HG03135 (cell line): ENCODE measurements around the gene ARID3A.
"Not testable (repeated sequence)": the region's sequence is repeated elsewhere in the genome, so short reads cannot be mapped to it uniquely, and the experiment has no call there.

Experiments
- ATAC-seq: cut with Tn5 transposase; IDR thresholded peaks from one replicate; pipeline ENCODE4 v1.9.1; 2021; ENCODE audit warnings: mild to moderate bottlenecking, moderate library complexity; ENCODE audit not compliant: unreplicated experiment

ARID3A gene

DNA sequence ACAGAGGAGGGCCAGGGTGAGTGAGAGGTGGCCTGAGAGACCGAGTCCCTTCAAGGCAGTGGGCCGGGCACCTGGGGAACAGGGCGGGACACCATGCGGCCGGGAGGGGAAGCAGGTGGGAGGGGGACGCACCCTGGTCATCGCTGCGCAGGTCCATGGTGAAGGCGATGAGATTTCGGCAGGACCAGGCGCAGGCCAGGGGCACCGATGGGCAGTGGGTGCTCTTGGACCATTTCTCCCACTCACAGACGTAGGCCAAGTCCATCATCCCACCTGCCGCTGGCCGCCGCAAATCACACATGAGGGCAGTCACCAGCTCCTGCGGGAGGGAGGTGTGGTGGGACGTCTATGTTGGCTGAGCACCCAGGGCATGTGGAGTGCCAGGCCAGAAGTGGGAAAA lies 35.0 kb upstream of the ARID3A start:
- no peak for ATAC-seq

DNA sequence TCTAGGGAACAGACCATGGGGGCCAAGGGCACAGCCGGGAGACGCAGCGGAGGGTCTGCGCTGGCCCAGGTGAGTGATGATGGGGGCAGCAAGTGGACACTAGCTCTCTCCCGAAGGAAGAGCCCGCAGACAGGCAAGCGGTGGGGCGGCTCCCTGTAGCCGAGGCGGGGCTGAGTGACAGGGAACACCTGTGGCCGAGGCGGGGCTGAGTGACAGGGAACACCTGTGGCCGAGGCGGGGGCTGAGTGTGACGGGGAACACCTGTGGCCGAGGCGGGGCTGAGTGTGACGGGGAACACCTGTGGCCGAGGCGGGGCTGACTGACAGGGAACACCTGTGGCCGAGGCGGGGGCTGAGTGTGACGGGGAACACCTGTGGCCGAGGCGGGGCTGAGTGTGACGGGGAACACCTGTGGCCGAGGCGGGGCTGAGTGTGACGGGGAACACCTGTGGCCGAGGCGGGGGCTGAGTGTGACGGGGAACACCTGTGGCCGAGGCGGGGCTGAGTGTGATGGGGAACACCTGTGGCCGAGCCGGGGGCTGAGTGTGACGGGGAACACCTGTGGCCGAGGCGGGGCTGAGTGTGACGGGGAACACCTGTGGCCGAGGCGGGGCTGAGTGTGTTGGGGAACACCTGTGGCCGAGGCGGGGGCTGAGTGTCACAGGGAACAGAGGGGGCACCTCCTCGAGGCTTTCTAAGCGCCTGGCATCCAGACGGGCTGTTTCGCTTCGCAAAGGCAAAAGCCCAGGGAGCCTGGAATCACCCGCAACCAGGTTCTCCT lies 34.2 kb upstream of the ARID3A start:
- ATAC-seq = not testable (repeated sequence)

DNA sequence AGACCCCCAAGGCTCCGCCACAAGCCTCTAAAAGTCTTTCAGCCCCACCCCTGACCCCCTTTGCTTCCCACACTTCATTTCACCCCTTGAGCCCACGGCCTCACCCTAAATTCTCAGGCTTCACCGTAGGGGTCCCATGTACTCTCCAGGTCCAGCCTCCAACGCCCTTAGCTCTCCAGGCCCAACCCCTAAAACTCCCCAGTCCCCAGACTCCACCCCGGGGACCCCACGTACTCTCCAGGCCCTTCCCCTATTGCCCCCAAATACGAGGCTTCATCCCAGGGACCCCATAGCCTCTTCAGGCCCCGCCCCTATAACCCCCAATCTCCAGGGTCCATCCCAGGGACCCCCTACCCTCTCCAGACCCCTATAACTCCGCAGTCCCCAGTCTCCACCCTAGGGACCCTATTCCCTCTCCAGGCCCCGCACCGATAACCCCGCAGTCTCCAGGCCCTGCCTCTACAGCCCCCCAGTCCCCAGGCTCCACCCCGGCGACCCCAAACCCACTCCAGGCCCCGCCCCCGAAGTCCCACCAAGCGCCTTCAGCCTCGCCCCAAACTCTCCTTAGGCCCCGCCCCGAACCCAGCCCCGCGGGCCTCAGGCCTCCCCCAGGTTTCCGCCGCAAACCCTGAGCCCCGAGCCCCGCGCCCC lies 33.5 kb upstream of the ARID3A start:
- ATAC-seq = no peak

DNA sequence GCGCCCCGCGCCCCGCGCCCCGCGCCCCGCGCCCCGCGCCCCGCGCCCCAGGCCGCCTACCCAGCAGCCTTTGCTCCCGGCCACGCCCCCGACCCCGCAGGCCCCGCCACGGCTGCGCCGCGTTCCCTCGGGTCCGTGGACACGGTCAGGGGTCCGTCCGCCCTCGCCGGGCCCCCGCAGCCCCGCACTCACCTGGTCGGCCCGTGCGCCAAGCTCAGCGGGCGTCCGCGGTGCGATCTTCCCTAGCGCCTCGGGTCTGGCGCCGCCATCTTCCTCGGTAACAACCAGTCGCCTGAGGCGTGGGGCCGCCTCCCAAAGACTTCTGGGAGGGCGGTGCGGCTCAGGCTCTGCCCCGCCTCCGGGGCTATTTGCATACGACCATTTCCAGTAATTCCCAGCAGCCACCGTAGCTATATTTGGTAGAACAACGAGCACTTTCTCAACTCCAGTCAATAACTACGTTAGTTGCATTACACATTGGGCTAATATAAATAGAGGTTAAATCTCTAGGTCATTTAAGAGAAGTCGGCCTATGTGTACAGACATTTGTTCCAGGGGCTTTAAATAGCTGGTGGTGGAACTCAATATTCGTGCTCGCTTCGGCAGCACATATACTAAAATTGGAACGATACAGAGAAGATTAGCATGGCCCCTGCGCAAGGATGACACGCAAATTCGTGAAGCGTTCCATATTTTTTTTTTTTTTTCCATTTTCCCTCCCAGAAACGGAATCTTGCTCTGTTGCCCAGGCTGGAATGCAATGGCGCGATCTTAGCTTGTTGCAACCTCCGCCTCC lies 32.7 kb upstream of the ARID3A start, which contains the start of the genes MED16 and RNU6-9:
TSS of gene MED16 (minus strand) at position 294 of the 796 bp plus-strand sequence. CDS start 2,056 bp downstream, outside the sequence.
TSS of gene RNU6-9 (plus strand) at position 591 of the 796 bp plus-strand sequence.
- ATAC-seq = peak; percentile 79

DNA sequence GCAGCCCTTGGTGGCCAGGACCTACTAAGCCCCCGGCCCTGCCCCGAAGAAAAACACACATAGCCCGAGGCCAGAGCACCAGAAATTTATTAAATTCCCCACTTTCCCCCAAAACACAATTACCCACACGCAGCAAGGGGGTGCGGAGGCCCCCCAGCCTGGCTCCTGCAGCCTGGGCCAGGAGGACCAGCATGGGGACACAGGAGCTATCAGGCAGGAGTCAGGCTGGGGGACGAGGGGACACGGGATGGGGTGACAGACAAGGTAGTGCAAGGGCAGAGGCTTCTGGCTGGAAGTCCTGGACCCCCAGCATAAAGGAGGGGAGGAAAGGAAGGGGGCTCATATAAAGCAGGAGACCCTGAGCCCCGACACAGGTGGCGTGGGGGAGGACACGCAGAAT lies 29.4 kb upstream of the ARID3A start:
- no peak for ATAC-seq

DNA sequence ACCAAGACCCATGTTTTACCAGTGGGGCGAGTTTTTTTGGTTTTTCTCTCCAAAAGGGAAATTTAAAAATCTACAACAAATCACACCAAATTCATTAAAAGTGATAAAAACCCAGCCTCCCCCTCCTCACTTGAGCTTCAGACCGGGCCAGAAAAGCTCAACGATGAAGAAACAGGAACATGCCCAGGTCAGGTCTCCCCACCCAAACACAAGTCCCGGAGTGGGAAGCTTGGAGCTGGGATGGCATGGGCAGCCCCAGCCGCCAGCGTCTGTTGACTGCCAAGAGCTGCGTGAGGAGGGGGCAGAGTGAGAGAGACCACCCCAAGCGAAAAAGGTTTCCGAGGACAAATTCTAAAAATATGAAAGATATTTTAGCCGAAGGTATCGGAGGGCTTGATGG lies 28.8 kb upstream of the ARID3A start:
- no peak for ATAC-seq

DNA sequence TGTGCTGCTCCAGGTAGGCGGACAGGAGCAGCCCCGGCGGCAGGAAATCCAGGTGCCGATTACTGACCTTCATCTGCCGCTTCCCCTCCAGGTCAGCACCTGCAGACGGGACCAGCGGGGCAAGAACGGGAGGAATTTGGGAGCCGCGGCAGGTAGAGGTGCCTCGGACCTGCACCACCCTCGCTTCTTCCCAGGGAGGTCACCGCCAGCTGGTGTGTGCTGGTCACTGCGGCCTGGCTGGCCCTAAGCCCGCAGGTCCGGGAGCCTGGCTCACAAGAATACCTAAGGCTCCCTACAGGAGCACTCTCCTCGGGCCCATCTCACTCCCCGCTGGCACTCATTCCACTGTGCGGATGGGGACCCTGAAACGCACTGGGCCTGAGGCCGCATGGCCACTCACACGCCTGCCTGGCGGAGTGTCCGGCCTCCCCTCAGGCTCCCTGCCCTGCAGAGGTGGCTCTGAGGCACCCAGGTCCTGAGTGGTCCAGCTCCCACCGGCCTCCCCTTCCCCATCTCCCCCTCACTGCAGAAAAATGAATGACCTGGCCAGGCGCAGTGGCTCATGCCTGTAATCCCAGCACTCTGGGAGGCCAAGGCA lies 28.3 kb upstream of the ARID3A start:
- ATAC-seq = no peak

DNA sequence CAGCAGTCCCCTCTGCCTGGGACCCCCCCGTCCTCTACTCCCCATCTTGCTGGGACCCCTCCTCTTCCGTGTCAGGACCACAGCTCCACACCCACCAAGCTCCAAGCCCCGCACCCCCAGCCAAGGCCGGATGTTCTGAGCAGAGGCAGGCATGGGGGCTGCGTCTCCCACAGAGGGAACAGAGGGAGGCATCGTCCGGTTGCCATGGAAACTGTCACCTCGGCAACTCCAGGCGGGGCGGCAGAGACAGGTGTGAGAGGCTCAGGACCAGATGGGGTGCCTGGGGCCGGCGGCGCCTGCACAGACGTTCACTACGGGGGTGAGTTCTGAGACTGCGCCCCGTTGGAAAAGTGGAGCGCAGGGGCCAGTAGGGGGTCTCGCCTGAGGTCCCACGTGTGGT lies 27.2 kb upstream of the ARID3A start:
- no peak for ATAC-seq

DNA sequence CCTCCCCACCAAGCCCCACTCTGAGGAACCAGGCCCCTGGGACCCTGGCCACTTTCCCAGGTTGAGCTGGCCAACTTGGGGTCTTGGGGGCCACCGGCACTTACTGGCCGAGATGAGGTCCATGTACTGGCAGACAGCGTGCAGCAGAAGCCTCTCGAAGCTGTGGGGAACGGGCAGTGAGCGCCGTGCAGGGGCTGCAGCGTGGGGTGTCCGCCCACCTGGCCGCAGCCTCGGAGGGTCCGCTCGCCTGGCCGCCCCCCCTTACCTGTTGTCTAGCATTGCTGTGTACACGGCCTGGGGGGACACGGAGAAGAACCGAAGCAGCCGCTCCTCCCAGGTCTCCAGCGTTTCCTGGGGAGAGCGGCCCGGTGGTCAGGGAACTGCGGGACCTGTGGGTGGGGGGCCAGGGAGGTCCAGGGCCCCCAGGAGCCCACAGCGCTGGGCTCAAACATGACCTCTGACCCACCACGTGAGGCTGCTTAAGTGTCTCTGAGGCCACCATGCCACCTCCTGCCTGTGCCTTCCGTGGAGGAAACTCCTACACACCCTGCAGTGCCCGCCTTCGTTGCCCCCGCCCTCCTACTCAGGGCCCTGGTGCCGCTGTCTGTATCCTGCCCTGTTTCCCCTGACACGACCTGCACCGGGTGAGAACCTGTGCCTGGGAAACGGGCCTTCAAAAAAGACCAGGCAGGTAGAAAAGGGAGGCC lies 26.3 kb upstream of the ARID3A start:
- no peak for ATAC-seq

DNA sequence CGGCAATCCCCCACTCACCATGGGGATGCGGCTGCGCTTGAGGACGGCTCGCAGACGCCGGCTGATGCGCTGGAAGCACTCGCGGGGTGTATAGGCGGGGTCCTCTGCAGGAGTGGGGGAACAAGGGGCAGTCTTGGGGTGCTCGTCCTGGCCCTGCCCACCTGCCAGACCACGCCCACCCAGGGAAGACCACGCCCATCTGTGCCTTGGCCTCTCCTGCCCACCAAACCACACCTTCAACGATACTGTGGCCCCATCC lies 25.9 kb upstream of the ARID3A start:
- no peak for ATAC-seq

DNA sequence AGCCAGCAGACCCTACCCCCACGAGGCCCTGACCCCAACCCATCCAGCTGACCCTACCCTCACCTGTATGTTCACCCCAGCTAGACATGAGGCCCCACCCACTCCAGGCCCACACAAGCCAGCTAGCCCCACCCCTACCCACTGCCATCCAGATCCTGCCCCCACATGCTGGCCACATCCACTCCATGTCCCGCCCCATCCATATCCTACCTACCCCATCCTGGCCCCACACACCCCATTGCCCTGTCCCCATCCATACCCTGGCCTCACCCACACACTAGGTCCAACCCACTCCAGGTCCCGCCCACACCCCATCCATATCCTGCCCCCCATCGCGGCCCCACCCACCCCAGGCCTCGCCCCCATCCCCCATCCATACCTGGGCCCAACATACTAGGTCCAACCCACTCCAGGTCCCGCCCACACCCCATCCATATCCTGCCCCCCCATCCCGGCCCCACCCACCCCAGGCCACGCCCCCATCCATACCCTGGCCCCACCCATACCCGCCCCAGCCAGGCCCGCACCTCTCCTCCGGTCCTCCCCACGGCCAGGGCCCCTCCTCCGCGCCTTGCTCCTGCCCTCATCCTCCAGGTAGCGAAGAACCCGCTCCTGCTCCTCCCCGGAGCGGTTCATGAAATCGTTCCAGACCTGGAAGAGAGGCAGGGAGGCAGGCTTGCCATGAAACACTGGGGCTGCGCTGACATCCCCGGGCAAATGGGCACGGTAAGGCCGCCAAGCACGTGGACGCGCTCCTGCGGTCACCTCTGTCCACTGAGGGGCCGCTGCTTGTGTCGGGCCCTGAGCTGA lies 25.3 kb upstream of the ARID3A start:
- ATAC-seq = no peak

DNA sequence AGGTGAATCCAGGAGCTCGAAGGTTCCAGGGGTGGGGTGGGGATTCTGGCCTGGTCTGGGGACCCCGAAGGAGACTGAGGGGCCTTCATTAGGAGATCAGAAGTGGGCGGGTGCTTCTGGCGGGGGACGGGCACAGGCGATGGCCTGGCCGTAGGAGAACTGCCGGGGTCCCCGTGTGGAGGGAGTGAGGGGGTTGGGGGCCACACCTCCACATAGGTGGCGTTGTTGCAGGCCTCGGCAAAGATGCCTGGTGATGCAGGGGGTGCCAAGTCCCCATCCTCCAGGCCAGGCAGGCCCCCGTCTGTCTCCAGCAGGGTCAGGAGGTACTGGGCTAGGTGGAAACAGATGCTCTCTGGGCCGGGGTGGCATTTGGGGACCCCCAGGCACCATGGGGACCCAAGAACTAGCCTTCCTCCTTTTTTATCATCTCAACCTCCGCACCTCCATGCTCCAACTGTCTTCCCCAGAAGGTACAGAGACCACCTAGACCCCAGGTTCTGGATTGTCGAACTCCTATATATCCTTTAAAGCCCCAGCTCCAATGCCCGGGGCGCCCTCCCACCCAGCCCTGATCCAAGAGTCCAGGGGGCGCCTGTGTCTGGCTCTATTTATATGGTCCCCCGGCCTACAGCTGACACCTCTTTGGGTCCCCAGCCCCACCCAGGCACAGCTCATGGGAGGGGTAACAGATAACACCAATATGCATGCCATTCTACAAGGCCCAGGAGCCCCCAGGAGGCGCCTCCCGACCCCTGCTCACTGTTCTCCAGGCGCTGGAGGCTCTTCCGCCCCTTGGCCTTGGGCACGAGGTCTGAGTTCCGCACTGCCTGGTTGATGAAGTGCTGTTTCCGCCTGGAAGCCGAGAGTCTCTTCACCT lies 24.4 kb upstream of the ARID3A start:
- ATAC-seq = no peak

DNA sequence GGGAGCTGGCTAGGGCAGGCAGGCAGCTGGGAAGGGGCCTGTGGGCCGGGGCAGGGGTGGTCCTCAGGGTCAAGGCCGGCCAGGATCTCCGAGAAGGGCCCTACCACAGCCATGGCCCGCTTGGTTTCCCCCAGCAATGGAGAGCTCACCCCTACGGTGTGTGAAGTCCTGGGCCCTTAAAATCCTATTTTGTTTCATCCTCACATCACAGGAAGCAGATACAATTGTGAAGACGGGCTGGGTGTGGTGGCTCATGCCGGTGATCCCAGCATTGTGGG lies 23.8 kb upstream of the ARID3A start:
- no peak for ATAC-seq

DNA sequence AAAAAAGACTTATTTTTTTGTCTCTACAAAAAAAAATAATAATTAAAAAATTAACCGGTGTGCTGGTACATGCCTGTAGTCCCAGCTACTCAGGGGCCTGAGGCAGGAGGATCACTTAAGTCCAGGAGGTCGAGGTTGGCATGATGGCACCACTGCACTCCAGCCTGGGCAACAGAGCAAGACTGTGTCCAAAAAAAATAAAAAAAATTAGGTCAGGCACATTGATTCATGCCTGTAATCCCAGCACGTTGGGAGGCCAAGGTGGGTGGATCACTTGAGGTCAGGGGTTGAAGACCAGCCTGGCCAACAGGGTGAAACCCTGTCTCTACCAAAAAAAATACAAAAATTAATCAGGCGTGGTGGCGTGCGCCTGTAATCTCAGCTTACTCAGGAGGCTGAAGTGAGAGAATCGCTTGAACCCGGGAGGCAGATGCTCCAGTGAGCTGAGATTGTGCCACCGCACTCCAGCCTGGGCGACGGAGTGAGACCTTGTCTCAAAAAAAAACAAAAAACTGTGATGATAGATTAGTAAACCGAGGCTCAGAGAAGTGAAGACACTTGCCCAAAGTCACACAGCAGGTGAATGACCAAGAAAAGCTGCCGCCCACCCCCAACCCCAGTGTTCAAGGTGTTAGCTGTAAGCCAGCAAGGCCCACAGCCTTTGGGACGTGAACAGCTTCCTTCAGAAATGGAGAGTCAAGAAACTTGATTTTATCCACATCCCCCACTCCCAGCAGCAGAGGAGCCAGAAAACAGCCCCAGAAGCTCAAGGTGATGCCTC lies 23.2 kb upstream of the ARID3A start:
- ATAC-seq = no peak

DNA sequence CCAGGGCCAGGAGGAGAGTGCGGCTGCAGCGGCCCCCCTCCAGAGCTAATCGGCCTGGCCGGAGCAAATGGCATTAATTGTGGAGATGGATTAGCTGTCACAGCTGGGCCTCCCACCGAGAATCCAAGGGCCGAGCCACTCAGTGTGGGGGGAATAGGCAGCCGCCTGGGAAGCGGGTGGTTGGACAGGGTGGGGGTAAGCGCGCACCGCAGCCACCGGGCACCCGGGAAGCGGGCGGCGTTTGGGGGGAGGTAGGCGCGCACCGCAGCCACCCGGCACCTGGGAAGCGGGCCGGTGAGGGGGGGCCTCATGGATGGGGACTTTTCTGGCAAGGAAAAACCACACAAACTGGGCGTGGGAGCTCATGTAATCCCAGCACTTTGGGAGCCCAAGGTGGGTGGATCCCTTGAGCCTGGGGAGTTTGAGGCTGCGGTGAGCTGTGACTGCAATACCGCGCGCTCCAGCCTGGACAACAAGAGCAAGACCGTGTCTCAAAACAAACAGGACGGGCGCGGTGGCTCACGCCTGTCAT lies 22.5 kb upstream of the ARID3A start:
- ATAC-seq = no peak

DNA sequence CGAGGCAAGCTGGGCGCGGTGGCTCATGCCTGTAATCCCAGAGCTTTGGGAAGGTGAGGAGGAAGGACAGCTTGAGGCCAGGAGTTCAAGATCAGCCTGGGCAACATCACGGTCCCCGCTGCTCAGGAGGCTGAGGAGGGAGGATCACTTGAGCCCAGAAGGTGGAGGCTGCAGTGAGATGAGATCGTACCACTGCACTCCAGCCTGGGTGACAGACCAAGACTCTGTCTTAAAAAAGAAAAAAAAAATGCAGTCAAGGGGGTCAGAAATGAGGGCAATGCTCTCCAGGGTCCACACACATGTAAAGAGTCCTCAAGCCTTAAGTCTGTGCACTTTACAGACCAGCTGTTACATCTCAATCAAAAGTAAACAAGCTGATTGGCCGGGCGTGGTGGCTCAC lies 21.3 kb upstream of the ARID3A start:
- ATAC-seq = no peak

DNA sequence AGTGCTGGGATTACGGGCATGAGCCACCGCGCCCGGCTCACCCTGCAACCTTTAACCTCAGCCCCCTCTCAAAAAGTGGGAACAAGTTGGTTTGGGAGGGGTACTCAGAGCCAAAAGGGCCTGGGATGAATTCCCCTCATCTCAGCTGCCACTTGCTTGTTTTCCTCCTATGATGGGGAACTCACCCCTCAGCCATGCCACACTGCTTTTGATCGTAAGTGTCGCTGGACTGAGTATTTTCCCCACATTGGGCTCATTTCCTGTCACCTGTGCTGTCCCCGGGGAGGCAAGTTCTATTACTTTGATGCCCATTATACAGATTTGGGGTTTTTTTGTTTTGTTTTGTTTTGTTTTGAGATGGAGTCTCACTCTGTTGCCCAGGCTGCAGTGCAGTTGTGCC lies 19.4 kb upstream of the ARID3A start:
- no peak for ATAC-seq

DNA sequence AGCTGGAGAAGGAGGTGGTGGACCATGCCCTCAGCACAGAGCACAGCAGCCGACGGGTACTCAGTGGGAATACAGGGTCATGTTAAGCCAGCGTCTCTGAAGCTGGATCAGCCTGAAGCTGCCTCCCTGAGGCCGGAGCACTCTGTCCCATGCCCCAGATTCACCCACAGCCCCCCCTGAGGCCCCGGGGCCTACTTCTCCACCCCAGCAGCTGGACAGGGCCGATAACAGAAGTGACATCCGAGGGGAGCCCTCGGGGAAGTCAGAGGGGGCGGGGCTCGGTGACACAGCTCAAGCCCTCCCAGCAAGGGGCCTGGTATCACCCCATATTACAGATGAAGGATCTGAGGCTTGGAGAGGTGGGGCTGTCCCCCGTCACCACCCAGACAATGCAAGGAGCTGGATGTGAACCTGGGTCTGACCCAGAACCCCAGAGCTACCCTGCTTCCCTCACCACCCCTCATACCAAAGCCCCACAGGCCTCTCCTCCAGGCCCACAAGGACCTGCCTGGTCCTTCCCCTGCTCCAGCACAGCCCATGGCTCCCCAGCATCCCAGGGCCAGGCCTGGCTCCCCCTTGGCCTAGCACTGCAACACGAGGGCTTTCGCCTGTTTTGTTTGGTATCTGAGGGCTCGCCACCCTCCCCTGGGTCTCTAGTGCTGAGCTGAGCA lies 18.5 kb upstream of the ARID3A start:
- no peak for ATAC-seq
